GM21529 (cell line): ENCODE data around the gene MFAP5.
"Not testable (repeated sequence)": the region's sequence is repeated elsewhere in the genome, so short reads cannot be mapped to it uniquely, and the experiment has no call there.

Experiments used
- ATAC-seq: cut with Tn5 transposase; IDR thresholded peaks from one replicate; pipeline ENCODE4 v1.9.1; 2021; ENCODE audit not compliant: unreplicated experiment

MFAP5 gene

DNA sequence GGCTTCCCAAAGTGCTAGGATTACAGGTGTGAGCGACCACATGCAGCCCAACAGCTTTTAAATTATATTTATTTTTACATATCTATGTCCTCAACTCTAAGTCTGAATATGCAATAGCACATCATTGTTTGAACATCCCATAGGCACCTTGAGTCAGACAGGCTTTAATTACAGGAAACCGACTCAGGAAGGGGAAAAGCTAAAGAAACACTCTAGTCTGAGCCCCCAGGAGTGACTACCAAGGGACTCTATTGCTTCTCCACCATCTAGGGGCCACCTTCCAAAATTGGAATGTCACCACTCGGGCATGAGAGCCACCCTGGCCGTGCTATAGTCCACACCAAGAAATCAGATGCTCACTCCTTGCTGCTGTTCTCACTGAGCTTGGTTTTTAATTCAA, 14.0 kb upstream of the MFAP5 start:
- ATAC-seq = no peak

DNA sequence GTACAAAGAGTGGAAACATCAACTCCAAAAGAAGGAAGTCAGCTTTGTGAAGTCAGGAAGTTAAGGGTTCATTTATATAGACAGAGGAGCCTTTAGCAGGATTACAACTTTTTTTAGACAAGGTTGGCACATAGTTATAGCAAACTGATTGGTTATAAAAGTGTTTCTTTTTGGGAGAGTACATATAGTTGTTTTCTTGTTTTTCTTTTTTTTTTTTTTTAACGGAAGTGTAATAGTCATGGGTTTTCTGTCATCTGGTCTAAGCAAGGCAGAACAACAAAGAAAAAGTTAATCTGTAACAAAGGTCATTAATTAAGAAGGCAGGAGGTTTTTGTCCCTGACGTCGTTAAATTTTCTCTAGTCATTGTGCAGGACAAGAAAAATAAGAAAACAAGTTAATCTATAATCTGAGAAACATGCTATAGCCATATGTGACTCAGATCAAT, 13.0 kb upstream of the MFAP5 start:
- ATAC-seq = no peak

DNA sequence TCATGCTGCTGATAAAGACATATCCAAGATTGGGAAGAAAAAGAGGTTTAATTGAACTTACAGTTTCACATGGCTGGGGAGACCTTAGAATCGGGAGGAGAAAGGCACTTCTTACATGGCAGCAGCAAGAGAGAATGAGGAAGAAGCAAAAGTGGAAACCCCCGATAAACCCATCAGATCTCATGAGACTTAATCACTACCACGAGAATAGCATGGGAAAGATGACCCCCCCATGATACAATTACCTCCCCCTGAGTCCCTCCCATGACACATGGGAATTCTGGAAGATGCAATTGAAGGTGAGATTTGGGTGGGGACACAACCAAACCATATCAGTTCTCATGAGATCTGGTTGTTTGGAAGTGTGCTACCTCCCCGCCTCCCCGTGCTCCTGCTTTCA, 9.8 kb upstream of the MFAP5 start:
- ATAC-seq = no peak

DNA sequence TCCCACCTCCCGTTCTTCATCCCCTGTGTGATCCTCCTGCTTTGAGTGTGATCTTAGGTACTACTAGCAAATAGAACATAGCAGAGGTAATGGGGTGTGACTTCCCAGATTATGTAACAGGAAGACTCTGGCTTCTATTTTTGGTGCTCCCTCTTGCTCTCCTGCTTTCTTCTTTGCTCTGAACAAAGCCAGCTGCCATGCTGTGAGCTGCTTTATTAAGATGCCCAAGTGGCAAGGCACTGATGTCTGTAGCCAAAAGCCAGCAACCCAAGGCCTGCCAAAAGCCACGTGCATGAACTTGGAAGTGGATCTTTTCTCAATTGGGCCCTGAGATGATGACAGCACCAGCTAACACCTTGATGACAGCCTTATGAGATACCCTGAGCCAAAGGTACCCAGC, 5.8 kb upstream of the MFAP5 start:
- no peak for ATAC-seq

DNA sequence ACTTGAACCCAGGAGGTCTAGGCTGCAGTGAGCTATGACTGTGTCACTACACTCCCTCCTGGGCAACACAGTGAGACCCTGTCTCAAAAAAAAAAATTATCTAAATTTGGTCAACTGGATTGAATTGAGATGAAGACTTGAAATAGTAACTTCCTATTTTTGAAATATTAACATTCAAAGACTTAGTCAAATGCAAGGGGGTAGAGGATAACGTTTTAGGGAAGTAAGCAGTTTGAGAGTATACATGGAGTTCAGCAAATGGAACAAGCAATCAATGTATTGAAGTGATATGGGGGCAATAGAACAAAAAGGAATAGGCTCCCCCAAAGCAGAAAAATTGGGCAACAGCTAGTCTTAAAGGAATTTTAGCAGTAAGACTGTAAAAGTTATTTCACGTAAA, 4.6 kb upstream of the MFAP5 start:
- no peak for ATAC-seq

DNA sequence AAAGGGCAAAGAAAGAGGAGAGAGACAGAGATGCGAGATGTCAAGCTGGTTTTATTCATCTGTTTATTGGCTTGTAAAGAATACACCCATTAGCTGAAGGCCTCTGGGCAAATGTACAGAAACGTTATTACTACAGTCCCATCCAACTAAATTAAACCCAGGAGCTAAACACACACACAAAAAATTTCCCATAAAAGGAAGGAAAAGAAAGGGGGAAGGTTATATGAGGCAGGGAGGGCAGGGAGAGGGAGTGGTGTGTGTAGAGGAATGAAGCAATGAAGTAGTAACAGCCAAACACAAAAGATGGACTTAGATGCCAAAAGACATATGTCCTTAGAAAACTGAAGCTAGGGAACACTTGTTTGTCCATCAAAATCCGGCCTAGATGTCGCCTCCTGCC, 3.1 kb upstream of the MFAP5 start:
- no peak for ATAC-seq

DNA sequence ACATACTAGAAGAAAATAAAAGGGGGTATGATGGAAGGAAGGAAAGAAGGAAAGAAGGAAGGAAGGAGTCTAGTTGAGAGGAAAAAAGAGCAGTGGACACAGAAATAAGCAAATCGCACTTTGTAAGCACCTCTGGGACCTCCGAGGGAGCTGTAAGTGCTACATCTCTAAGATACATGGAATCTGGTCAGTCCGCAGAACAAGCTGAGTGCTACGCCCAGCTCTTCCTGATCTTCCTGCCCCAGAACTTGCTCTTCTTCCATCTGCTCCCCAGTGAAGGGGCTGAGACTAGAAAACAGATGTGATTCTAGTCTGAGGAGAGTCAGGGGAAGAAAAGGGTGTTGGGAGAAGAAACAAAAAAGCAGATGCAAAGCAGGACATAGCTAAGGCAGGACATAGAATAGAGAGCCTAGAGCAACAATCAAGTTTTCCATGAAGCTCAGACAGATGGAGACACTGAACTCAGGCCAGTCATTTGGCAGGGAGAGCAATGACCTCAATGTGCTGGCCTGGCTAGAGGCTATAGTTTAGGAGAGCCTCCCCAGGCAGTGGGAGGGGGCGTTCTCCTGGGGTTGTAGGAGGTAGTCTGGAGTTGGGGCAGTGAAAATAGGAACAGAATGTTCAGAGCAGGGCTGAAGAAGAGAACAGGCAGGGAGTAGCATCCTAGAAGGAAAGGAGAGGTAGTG, 1.7 kb upstream of the MFAP5 start:
- no peak for ATAC-seq

DNA sequence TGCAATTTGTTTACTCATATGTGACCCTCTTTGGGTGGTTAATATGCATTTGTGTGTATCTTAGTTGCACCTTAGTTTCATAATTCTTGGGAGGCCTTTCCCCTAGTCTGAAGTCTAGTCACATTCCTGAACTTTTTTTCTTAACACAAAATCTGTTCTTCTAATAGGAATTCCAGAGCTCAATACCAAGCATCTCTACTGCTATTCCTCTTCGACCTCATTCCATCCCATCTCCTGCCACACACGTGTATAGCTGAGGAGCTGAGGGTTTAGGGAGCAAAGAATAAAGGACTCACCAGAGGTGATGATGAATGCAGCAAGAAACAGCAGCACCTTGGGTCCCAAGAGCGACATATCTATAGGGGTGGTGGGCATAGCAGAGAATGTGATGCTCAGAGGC, 875 bp downstream of the MFAP5 start:
- ATAC-seq = no peak

DNA sequence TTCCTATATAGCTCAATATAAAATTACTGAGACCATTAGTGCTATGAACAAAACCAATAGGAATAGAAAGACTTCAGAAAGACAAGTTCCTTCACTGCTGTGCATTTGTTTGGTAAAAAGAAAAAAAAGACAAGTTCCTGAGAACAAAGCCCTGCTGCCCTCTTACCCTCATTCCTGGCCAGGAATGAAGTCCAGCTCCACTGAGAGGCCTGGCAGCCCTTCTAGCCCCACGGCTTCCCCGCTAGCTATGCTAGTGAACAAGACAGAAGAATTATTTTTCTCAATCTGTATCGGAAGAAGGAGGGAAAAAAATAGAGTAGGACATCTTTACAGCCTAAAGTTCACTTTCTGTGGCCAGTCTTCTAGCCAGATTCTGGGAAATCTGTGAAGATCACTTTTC, 1.6 kb downstream of the MFAP5 start:
- no peak for ATAC-seq

DNA sequence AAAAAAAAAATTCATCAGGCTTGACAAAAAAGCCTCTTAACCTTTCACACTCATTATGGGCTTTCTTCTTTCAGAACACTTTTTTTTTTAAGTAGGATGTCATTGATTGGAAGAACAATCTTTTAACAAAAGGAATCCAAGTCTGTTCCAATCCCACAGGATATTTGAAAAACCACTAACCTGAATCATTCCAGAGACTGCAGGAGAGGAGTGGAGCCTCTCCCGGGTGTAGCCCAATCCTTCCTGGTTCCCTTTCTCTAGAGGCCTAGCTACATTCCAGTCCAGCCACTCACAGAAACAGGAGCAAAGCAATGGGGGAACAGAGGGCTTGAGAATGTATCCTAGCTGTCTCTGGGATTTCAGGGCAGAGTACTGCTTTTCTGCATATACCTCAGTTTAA, 4.3 kb downstream of the MFAP5 start:
- ATAC-seq = no peak

DNA sequence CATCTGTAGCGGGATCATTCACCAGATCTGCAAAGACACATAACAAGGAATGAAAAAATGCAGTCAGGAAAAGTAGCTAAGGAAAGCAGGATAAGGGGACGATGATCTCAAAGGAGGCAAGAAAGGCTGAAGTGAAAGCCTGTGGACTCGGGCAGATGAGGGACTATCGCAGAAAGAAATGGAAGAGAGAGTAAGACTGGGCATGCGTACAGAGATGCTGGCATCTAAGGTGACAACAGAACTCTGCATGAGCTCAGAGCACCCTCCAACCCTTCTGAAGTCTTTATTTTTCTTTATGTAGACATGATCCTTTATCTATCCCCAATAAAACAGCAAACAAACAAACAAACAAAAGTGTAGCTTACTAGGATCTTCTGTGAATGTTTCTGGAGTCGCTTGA, 7.2 kb downstream of the MFAP5 start:
- no peak for ATAC-seq

DNA sequence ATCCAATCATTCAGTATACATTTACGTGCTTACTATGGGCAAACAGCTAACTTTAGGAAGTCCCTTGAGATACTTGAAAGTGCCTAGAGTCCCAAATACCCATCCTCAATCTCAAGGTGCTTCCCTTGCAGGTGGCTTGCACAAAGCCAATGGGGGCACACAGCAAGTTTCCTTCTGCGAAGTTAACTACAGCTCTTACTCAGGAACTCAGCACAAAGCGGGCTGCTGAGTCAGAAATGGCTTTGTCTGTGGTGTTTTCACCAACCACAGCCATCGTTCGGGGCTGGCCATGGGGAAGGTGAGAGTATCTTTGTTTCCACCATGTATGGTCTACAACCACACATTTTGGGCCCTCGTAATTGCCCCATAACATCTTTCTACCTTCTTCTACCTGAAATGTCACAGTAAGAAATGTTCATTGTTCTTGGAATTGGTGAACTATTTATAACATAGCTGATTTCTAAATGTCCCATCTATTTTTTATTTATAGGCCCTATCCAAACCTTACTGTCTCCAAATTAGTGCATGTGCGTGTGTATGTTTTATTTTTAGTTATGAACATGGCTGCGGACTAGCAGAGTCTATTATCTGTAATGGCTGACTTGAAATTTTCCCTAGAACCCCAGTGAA, 13.9 kb downstream of the MFAP5 start:
- peak; percentile 81 for ATAC-seq

DNA sequence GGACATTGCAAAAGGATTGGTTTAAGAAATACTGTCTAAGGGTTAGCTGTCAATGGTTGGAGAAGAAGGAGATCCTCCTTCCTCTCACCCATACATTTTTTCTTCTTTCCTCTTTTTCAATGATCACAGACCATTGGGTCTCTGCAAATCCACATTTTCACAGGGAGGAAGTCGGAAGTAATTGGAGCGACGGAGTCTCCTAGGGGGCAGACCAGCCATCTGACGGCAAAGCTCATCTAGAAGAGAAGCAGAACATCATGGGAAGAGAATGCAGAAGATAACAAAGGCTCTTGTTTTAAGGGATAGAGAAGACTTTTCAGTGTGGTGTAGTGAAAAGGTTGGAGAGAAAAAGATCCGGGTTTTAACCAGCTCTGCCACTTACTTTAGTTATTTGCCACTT, 14.7 kb downstream of the MFAP5 start:
- no peak for ATAC-seq

DNA sequence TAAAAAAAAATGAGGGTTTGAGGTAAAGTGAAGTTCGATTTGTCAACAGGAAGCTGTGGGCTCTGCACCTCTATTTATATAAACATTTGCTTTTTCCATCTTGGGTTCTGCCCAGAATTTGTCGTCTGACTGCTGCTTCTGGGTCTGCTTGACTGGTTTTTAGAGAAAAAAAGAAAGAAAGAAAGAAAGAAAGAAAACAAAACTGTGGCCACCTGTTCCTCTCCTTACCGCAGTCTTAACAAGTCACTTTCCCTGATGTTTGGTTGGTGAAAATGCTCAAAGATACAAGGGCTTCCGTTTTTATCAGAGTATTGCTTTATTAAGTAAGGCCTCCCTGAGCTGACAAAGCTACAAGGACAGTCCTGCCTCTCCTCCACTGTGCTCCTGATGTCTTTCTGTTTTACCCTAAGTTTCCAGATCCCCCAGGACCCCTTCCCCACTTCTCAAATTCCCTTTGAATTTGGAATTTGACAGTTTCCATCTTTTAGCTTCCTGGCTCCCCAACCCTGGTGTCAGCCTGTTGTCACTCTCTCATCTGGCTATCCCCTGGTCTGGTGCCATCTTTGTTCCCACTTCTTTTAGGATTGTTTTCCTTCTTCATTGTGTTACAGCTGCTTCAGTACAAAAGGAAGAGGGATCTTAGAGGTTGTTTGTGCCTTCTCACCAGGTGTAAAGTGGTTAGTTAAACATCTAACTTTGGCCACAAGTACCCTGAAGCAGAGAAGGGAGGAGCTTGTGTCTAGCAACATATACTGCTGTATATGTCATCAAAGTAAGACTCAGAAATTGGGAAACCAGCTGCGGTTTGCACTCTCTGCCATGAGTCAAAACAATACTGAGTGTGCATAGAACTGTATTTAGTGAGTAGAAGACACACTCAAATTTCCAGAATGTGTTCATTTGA, 18.0 kb downstream of the MFAP5 start:
- peak; percentile 65 for ATAC-seq

DNA sequence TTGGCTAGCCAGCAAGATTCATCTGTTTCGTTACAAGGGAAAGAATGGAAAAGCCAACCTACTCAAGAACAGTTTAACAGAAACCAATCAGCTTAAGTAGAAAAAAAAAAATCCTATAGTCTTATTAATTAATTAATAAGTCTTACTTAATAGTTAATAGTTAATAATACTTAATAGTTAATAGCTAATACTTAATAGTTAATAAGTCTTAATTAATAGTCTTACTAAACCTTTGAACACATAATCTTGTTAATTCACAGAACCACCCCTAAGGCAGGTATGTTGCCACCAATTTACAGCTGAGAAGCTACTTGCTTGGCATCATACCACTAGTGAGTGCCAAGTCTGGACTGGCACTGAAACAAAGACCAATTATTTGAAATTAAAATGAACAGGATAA, 19.9 kb downstream of the MFAP5 start:
- no peak for ATAC-seq

DNA sequence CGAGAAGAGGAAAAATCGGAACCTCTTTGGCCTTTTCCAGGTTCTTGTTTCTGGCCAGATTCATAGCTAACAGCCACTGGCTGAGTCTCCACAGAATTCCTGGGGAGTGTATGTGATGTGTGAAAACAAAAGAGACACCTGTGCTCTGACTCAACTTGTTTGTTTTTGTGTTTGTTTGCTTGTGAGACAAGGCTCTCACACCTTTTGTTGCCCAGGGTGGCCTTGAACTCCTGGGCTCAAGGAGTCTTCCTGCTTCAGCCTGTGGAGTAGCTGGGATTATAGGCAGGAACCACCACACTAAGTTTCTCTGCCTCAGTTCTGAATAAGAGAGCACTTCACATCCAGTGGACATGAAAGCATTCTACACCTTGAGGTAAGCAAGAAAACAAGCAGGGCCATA, 22.7 kb downstream of the MFAP5 start:
- no peak for ATAC-seq

DNA sequence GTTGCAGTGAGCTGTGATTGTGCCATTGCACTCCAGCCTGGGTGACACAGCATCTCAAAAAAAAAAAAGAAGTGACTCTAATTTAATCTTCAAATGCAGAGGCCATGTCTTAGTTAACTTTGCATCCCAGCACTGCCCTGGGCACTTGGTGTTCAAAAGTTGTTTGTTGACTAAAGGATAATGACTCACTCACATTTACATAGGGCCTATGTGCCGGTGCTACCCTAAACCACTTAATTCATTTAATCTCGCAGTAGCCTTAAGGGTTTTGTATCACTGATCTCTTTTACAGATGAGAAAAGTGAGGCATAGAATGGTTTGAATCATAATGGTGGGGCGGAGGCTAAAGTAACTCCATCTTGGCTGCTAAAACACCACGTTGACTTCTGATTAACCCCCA, 23.7 kb downstream of the MFAP5 start:
- no peak for ATAC-seq

DNA sequence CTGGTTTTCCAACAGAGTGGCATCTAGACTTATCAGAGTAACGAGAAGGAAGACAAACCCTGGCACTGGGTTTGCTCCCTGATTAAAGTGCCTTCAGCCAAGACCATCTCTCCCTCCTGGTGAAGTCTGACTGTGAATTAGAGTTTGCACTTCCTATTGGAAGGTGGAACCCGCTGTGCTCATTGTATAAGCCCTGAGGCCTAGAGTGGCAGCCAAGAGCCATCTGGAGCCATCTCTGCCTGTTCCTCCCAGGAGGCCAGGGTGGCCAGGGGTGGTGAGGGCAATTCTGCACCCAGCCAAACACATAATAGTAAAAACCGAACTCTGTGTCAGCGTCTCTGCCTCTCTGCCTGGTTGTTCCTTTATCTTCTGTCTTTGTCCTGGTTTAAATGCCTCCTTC, 25.0 kb downstream of the MFAP5 start:
- no peak for ATAC-seq

DNA sequence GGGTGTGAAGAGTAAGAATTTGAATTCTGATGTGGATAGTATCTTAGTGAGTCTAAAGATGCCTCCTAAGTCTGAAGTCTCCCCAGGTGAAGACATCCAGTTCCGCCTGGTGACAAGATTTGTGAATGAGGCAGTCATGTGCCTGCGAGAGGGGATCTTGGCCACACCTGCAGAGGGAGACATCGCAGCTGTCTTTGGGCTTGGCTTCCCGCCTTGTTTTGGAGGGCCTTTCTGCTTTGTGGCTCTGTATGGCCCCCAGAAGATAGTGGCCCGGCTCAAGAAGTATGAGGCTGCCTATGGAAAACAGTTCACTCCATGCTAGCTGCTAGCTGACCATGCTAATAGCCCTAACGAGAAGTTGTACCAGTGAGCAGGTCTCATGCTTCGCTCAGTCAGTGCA, 25.4 kb downstream of the MFAP5 start:
- ATAC-seq = no peak

DNA sequence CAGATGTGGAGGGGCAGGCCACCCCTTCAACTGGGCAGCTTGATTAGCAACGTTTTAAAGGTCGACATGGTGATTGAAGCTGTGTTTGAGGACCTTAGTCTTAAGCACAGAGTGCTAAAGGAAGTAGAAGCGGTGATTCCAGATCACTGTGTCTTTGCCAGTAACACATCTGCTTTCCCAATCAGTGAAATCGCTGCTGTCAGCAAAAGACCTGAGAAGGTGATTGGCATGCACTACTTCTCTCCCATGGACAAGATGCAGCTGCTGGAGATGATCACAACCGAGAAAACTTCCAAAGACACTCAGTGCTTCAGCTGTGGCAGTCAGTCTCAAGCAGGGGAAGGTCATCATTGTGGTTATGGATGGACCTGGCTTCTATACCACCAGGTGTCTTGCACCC, 26.0 kb downstream of the MFAP5 start:
- no peak for ATAC-seq

DNA sequence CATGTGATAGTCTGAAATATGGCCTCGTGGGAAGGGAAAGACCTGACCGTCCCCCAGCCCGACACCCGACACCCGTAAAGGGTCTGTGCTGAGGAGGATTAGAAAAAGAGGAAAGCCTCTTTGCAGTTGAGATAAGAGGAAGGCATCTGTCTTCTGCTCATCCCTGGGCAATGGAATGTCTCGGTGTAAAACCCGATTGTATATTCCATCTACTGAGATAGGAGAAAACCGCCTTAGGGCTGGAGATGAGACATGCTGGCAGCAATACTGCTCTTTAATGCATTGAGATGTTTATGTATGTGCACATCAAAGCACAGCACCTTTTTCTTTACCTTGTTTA, 26.6 kb downstream of the MFAP5 start:
- ATAC-seq = not testable (repeated sequence)

DNA sequence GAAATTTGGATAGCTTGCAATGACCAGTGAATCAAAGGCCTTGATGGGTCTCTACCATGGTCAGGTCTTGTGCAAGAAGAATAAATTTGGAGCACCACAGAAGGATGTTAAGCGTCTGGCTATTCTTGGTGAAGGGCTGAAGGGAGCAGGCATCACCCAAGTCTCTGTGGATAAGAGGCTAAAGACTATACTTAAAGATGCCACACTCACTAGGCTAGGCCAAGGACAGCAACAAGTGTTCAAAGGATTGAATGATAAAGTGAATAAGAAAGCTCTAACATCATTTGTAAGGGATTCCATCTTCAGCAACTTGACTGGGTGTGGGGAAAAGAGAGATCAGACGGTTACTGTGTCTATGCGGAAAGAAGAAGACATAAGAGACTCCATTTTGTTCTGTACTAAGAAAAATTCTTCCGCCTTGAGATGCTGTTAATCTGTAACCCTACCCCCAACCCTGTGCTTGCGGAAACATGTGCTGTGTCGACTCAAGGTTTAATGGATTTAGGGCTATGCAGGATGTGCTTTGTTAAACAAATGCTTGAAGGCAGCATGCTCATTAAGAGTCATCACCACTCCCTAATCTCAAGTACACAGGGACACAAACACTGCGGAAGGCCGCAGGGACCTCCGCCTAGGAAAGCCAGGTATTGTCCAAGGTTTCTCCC, 27.2 kb downstream of the MFAP5 start:
- not testable (repeated sequence) for ATAC-seq
